Measurements from ENCODE around the gene IL21R. TPM values are rescaled to one million over a fixed set of nuclear protein-coding genes. Genes with fewer than 3 reads are reported as not detected.

Gene IL21R
- total and polyA plus RNA-seq, 2 donors (not counting 3 experiments of a cell fraction or from before 2014, with no cell fraction given), result 0.03 TPM; not detected in 1

DNA sequence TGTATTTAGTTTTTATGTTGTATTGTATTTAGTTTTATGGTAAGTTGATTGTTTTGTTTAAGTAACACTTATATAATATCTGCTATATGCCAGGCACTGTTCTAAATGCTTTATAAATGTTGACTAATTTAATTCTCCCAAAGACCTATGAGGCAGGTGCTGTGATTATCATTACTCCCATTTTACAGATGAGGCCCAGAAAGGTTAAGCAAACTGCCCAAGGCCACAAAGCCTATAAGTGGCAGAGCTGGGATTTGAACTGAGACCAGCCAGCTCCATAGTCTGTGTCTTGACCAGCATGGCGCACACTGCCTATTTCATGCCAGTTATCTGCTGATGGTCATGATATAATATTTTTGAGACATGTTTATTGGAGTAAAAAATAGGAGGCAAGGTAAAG lies 24.0 kb downstream of the IL21R start:
- Histone ChIP-seq H3K4me1 (ENCODE audit: control insufficient read depth, extremely low read depth, insufficient read depth, low read length) (no peaks in the 10 kb centered on the region), H3K4me3 (replicated peaks in 1 of 3; ENCODE audit: insufficient read depth in 1 of 3, low read depth in 1 of 3, low read length in 3 of 3) (no peak overlapping the region), H3K36me3 (ENCODE audit: control insufficient read depth in 2 of 2, extremely low read depth in 1 of 2, insufficient read depth in 2 of 2, low read length in 2 of 2) (no peaks in the 10 kb centered on the region), H3K9ac (replicated peaks; ENCODE audit: extremely low read depth, insufficient read depth, low read length) (no peak overlapping the region), H3K79me2 (ENCODE audit: control insufficient read depth, insufficient read depth, low read length) (no peaks in the 10 kb centered on the region), H3K4me2 (ENCODE audit: insufficient read depth, low read length) (no peak overlapping the region), H4K20me1 (replicated peaks; ENCODE audit: control insufficient read depth, extremely low read depth, insufficient read depth, low read length) (no peaks in the 10 kb centered on the region), H3K9me1 (replicated peaks; ENCODE audit: control insufficient read depth, extremely low read depth, insufficient read depth, low read length) (no peaks in the 10 kb centered on the region), H3K9me3 (replicated peaks; ENCODE audit: control insufficient read depth, insufficient read depth, low read length) (no peaks in the 10 kb centered on the region), H3K27me3 (ENCODE audit: control insufficient read depth in 2 of 2, insufficient read depth in 2 of 2, low read length in 2 of 2) (no peaks in the 10 kb centered on the region), H2AFZ (ENCODE audit: low read depth, low read length) (no peak overlapping the region), H3K27ac (ENCODE audit: insufficient read depth, low read depth, low read length) (no peak overlapping the region)
- ChIA-PET CTCF (no interaction called here), POLR2A (no interaction called here)
- TF ChIP-seq, protein P1, sequence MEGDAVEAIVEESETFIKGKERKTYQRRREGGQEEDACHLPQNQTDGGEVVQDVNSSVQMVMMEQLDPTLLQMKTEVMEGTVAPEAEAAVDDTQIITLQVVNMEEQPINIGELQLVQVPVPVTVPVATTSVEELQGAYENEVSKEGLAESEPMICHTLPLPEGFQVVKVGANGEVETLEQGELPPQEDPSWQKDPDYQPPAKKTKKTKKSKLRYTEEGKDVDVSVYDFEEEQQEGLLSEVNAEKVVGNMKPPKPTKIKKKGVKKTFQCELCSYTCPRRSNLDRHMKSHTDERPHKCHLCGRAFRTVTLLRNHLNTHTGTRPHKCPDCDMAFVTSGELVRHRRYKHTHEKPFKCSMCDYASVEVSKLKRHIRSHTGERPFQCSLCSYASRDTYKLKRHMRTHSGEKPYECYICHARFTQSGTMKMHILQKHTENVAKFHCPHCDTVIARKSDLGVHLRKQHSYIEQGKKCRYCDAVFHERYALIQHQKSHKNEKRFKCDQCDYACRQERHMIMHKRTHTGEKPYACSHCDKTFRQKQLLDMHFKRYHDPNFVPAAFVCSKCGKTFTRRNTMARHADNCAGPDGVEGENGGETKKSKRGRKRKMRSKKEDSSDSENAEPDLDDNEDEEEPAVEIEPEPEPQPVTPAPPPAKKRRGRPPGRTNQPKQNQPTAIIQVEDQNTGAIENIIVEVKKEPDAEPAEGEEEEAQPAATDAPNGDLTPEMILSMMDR (IDR thresholded peaks at IDR 0.05; ENCODE audit: extremely low read depth in 1 of 2, insufficient read depth in 1 of 2, low read depth in 1 of 2, low read length in 2 of 2), result no peak
- TF ChIP-seq GATA2 (IDR thresholded peaks at IDR 0.05; ENCODE audit: insufficient read depth, insufficient read length, low read depth, low read length) (no peak), JUN (IDR thresholded peaks at IDR 0.05; ENCODE audit: borderline replicate concordance, insufficient read depth, insufficient read length, low read depth) (no peak), EZH2 (IDR thresholded peaks at IDR 0.05; ENCODE audit: borderline replicate concordance, low read depth, low read length, severe bottlenecking) (no peak), POLR2AphosphoS5 (IDR thresholded peaks at IDR 0.05; ENCODE audit: insufficient read depth, low read depth, low read length) (no peak)
- FAIRE-seq (no peak), DNase-seq (ENCODE audit: low read depth, low spot score) (no peak)
- BruUV-seq (replicated peaks), result no TSS peak
- dilution Hi-C loops (cut with MboI; ENCODE audit: extremely low pct_ligation_motif_present, low sequenced_read_pairs) (no loop called here), intact Hi-C loops (cut with micrococcal nuclease) (no loop called here)
